Activated gamma-delta T cell (primary cell): ENCODE data around the gene C1orf159.
A peak's percentile ranks its signal among the peaks of the same experiment; 100 is the strongest.
"Not testable (repeated sequence)": the region's sequence is repeated elsewhere in the genome, so short reads cannot be mapped to it uniquely, and the experiment has no call there.

Experiments used
- DNase-seq: peaks from one replicate; lab custom pipeline; 2025; lab: John Stamatoyannopoulos, UW
- total RNA-seq, 2 donors: gene quantifications; one replicate each; lab custom pipeline; 2026; lab: John Stamatoyannopoulos, UW

The C1orf159 gene
- total RNA-seq = 34.6 to 47.6 reads per million in 2 donors

DNA sequence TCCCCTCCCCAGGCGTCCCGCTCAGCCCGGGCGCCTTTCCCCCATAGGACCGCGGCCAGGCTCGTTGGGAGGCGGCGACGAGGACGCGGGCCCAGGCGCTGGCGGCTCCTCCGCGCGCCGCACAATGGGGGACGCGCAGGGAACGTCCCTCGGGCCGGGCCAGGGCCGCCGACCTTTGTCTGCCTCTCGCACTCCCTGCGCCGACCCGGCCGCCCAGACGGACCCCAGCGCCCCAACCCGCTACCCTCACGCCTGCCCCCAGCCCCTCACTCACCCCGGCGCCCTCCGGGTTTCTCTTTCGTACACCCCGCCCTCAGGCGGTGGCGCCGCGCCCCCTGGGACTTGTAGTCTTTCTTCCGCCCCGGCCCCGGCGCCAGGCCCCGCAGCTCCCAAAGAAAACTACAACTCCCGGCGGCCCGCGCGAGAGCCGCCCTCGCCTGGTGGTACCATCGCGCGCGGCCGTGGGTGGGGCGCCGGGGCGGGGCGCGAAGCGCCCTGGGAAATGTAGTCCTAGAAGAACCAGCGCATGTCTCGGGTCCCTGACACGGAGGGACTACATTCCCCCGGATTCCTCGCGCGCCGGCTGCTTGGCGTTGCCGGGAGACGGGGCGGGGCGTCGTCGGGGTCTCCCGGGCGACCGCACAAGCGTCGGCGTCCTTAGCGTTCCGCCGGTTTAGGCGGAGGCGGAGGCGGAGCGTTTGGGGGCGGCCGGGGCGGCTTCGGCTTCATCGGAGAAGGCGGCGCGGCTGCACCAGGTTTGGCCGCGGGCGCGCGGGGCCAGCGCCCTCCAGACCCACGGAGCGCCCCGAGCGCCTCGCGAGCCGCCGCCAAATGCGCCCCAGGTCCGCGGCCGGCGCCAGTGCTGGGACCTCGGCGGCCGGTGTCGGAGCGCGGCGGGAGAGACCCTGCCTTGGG is at the start of gene C1orf159:
TSS of gene C1orf159 (minus strand) at position 304 of the 915 bp plus-strand sequence. CDS start 24,546 bp downstream, outside the sequence.
- DNase-seq = peak; percentile 96

DNA sequence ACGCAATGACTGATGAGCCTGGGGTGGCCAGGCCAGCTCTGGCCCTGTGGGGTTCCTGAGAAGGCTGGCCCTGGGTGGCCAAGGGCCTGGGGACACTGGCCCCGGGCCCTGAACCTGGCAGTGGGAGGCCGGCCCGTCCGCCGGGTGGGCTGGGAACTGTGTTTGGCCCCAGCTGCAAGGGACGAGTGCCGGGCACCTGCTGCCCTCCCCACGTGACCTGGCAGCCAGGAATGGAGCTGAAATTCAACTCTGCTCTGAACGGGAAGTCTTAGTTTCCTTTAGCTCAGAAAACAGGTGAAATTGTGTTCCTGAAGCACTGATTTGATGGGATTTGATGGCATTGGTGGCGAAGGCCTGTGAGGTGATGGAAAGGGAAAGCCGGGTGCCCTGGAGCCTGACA is 49.6 kb upstream of the C1orf159 start:
- DNase-seq = no peak

DNA sequence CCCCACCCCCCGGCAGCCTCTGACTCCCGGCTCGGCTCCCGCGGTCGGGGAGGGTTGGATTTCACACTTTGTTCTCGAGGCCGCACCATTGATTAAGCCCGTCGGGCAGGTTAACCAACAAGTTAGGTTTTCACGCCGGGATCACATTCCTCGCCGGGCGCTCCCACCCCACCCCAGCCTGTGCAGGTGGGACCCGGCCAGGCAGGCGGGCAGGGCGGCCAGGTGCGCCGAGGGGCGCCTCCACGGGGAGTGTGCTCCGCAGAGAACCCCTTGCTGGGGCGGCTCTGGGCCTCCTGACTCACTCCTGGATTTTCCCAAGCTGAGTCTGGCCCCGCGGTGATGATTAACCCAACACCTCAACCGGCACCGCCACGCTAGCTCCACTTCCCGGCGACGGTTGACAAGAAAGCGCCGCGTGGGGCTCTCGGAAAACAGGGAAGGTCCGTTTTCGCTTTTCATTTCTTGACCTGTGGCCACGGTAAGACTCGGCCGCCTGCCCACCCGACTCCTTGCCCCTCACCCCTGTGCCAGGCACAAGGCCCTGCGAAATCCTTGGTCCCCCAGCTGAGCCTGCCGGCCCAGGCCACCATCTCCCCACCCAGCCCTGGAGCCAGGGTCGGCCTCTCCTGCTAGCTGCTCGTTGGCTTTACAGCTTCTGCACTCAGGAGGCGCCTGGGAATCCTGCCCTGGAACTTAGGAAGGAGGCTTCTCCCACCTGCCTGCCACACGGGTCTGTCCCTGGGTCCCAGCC is 49.0 kb upstream of the C1orf159 start:
- DNase-seq = no peak

DNA sequence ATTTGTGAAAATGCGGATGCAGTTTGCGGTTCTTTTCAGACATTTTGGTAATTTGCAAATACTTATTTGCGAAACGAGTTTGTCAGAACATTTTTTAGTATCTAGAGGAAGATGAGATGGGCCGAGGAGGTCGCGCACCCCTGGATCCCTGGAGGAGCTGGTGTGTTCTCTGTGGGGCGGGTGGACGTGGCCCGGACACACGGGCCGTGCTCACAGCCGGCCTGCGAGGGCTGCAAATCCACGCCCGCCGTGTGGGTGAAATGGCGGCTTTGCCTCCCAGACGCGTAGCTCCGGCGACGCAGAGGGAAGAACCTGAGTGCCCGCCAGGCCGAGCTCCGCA is 48.4 kb upstream of the C1orf159 start:
- no peak for DNase-seq

DNA sequence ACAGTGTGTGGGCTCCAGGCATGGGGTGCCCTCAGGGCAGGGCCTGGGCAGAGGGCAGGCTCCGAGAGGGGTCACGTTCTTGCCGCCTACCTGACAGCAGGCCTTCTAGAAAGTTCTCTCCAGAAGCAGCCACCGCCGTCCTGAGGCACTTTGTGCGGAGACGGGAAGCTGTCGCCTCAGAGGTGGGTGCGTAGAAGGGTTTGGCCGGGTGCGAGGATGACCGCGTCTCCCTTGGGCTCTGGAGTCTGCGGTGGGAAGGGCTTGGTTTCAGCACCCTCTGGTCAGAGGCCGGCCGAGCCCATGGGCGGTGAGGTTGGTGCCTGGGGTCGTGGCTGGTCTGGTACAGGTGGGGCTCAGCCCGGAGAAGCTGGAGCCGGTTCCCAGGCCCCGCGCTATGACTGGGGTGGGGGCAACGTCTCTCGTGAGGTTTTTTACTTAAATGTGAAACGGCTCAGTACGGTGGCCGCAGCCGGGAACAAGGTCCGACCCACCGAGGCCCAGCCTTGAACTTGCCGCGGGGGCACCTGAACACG is 47.7 kb upstream of the C1orf159 start:
- no peak for DNase-seq

DNA sequence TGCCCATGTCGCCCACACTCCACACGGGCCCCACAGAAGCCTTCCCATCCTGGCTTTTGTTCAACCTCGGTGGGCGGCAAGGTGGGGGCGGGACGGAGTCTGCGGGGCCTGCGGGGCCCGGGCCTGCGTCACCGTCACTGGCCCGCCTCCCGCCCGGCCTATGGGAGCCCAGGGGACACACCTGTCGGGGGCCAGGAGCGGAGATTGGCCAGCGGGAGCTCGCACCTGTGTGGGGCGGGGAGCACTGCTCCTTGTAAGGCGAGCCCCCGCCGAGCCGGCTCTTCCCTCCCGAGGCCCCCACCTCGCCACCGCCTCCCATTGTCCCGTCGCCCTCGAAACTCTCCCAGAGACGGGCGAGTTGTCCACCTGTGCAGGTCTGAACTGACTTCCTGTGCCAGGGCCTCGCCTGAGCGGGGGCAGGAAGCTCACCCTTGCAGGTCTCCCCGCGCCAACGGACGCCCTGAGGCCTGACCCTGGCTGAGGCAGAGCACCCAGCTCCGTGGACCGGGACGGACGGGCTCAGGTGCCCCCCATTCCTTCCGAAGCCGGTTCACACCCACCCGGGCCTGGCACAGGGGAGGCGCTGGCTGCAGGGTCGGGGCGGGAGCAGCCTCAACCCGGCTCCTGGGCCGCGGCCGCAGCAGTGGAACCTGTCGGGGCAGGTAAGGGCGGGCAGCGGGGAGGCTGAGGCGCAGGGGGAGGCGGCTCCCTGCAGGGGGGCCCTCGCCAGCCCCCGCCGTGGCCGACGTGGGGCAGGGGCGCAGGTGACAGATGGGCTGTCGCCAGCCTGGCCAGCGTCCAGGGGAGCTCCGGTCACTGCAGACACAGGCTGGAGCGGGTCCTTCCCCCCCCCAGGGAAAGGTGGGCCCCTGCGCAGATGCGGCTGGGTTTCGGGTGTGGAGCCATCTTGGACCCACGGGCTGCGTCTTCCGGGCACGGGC is 47.0 kb upstream of the C1orf159 start:
- DNase-seq = no peak

DNA sequence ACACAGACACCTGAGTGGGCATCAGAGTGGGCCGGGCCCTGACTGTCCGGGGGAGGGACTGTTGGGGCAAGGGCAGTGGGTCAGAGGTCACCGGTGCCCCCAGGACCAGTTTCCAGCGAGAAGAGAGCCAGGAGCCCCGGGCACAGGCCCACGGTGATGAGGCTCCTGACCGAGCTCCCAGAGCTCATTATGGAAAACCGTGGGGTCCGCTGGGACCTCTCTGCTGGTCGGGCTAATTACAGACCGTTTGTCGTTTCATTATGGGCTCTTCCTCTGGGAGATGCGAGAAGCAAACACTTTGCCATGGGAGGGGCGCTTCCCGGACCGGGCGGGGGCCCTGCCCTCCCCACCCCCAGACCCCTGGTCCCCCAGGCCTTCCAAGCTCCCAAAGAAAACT is 45.8 kb upstream of the C1orf159 start:
- DNase-seq = no peak

DNA sequence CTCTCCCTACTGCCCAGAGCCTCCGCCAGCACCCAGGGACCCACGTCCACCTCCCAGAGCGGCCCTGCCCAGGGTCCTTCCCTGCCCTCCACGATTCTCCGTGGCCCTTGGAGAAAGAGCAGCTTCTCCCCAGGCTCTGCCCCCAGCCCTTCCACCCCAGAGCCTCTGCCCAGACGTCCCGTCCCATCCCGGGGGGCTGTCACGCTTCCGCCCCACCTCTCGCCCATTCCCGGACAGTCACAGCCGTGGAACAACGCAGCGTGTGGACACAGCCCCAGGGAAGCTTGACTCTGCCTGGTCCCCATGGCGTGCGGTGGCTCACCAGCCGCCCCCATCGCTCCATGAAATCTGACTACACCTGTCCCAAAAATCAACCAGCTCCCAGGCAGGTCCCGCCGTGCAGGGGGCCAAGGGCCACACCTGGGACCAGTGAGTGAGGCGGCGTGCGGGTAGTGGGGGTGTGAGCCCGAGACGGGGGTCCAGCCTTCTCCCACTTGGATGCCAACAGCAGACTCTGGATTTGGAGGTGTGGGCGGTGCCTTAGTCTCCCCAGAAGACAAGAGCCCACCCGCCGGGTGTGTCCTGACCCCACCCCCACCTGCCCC is 45.3 kb upstream of the C1orf159 start:
- DNase-seq = no peak

DNA sequence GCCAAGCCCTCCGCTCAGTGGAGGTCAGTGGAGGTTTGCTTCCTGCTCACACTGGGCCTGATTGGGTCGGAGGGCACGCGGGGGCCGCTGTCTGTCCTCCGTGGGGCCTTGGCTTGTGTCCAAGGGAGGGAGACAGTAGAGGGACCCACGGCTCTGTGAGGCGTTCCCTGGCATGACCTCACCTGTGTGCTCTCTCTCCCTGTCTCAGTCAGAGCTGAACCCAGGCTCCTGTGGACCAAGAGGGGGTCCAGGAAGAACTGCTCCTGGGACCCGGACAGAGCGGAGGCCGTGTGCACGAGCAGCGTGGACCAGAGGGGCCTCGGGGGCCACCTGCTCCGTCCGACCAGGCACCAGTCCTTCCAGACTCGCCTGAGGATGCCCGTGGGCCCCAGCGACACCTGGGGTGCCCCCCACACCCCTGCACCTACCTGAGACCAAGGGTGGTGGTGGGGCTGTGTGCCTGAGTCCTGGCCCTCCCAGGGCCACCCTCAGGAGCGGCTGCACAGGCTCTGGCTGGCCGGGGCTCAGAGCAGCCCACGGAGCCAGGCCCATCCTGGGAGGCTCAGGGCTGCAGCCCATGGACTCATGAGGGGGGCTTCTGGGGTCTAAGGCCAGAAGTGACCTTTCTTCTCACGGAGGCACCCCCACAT is 44.5 kb upstream of the C1orf159 start:
- no peak for DNase-seq

DNA sequence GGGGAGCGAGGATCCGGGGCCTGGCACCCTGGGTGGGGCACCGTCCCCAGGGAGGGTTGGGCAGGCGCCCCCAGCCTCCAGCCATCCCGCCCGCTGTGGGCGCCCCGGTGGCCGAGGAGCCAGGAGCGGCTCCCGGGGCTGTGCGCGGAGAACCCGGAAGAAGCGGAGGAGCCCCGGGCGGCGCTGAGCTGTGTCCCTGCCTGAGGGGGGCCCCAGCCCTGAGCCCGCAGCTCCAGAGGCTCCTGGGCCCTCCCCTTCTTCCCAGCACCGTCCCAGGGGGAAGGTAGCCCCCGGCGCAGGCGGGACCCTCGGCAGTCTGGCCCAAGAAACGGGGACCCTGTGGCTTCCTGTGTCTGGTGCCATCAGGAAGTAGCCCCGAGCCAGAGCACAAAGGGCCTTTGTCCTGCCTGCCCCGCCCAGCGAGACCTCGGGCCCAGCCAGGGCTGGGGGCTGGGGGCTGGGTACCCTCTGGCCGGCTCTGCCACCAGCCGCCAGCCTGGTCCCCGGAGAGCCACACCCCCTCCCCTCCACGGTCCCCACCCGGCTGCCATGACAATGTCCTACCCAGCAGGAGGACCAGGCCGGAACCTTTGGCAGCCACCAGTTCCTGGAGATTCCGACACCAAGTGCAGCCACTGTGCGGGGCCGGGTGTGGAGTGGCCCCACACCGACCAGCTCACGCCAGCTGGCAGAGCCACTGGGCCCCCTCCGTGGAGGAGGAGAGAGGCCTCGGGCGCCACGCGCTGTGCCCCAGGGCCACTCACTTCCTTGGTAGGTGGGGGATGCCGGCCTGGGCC is 42.2 kb upstream of the C1orf159 start:
- DNase-seq = peak; percentile 29

DNA sequence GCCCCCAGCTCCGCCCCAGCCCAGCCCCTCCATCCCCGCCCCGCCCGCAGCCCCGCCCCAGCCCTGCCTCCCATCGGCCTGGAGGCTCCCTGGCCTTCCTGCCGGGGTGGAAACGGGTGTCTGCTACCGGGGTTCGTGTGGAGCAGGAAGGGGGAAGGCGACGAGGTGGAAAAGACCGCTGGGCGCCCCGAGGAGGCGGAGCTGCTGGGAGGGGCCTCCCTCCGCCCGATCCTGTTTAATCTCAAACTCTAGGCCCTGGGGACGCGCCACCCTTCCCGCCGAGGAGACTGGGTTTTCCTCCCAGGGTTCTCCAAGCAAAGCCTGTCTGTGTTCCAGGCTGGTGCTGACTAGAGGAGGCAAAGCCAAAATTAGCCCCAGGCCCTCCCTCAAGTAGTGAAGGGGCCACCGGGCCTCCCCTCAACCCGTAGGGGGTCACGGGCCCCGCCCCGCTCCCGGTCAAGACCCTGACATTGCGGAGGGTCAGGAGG is 41.6 kb upstream of the C1orf159 start:
- DNase-seq = peak; percentile 37

DNA sequence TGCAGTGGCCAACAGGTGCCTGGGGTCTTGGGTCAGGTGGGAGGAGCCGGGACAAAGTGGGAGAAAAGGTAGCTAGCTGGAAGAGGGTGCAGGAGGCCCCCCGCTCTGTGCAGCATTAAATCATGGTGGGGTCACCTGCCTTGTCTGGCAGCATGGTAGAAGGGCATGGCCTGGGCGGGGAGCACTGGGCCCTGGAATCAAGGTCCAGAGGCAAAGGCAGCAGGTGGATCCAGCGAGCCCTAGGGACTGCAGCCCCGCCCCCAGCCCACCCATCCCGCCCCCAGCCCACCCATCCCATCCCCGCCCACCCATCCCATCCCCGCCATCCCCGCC is 41.1 kb upstream of the C1orf159 start:
- no peak for DNase-seq

DNA sequence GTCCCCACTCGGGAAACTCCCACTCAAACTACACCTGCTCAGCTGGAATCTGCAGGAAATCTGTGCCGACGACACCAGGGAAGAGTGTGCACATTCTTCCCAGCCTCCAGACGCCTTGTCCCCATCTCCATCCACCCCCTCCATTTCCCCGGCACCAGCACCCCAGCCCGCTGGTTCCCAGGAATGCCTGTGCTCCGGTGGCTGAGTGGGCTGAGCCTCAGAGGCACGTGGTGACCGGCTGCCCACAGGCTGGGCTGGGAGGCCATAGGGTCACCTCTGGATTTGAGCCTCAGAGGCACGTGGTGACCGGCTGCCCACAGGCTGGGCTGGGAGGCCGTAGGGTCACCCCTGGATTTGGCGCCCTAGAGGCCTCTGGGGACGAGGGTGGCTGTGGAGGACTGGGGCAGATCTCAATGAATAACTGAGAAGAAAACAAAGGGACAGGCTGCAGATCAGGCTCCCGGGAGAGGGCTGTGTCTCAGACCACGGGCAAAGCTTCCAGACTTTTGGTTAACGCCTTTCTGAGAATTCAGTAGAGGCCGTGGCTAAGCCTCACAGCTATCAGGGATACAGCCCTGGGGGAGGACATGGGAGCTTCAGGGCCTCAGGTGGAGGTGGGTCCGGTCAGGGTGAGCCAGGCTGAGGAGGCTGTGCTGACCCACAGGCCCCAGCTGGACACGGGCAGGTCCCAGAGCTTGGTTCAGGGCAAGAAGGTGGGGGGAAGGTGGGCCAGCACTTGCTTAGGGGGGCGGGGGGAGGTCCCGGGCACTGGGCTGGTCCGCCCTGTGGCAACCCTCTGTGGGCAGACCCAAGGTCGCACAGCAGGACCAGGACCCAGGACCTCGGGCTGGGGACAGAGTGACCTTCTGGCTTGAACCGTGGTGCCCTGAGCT is 40.5 kb upstream of the C1orf159 start:
- no peak for DNase-seq

DNA sequence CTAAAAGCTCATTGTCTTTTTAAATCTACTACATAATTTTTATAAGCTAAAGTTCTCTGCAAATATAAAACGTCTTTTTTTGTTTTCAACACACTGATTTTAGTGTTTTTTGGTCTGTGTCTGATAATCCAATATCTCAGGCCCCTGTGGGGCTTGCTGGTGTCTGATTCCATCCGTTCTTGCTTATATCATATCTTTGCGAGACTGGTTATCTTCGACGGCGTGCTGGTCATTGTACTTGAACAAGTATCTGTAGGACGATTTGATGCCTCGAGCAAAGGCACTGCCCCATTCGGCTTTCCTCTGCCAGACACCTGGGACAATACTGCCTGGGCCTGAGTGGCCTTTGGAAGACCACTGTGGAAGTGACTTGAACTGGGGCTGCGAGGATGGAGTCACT is 39.4 kb upstream of the C1orf159 start:
- no peak for DNase-seq

DNA sequence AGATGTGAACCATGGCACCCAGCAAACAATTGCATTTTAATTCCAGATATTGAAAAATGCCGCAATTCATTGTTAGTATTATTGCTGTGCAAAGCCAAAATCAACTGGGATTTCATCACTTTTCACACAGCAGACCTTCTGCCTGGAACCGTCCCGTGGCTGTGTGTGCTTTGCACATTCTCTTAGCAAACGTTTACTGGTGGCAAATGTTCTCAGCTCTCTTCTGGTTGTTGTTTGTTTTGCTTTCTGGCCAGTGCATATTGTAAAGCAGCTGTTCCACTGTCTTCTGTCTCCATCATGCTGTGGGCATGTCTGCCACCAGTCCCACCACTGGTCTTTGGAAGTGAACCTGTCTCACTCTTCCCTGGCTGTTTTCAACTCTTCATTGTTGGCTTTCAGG is 38.0 kb upstream of the C1orf159 start:
- DNase-seq = no peak

DNA sequence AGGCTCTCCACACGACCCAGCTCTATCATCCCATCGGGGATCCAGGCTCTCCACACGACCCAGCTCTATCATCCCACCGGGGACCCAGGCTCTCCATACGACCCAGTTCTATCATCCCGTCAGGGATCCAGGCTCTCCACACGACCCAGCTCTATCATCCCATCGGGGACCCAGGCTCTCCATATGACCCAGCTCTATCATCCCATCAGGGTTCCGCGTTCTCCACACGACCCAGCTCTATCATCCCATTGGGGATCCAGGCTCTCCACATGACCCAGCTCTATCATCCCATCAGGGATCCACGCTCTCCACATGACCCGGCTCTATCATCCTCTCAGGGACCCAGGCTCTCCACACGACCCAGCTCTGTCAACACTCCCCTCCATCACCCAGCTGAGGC is 37.3 kb upstream of the C1orf159 start:
- DNase-seq = not testable (repeated sequence)

DNA sequence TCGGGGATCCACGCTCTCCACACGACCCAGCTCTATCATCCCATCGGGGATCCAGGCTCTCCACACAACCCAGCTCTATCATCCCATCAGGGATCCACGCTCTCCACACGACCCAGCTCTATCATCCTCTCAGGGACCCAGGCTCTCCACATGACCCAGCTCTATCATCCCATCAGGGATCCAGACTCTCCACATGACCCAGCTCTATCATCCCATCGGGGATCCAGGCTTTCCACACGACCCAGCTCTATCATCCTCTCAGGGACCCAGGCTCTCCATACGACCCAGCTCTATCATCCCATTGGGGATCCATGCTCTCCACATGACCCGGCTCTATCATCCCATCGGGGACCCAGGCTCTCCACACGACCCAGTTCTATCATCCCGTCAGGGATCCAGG is 36.5 kb upstream of the C1orf159 start:
- not testable (repeated sequence) for DNase-seq

DNA sequence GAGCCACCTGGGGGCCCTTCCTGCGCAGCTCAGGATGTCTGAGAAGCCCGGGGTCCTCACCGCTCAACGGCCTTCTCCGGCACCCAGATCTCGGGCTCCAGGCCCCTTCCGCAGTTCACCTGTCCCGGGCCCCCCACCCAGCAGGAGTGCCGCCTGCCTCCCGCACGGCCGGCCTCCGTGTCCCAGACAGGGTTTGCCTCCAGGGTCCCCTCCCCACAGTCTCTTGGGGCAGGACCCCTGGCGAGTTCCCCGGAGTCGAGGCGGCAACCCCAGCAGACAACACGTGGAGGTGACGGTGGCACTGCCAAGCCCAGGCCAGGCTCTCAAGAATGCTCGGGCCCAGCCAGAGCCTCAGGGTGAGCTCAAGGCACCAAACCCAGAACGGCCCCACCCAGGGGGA is 35.4 kb upstream of the C1orf159 start:
- no peak for DNase-seq

DNA sequence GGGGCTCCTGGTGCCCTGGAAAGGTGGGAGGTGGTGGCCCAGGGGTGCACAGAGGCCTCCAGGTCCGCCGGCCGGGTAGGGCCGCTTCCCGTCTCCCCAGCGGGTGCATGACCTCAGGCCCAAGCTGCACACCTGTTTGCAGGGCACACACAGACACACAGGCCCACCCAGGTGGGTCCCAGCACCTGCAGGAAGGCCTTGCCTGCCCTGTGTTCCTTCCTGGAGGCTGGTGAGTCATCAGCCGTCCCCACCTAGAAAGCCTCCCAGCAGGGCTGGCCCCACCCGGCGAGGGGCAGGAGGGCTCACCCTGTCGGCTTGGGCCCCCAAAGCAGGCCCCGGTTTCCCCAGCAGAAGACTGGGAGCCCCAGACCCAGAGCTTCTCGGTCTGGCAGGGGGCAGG is 34.2 kb upstream of the C1orf159 start:
- no peak for DNase-seq
